Trophoblast cell (in vitro differentiated cells and primary cell): ENCODE measurements around the gene C2CD4B.

ENCODE experiments used
- DNase-seq, 2 donors: peaks; one replicate each; pipeline ENCODE4 v3.0.0-alpha.2; 2016
- H2AFZ ChIP-seq: 2 replicates; pipeline ENCODE4 v1.6.1; 2013; ENCODE audit warnings: low read length, moderate library complexity, mild to moderate bottlenecking; ENCODE audit not compliant: insufficient read depth, poor library complexity
- H2AK5ac ChIP-seq: 2 replicates; pipeline ENCODE4 v1.6.1; 2013; ENCODE audit warnings: mild to moderate bottlenecking, low read length
- H2BK120ac ChIP-seq: 2 replicates; pipeline ENCODE4 v1.6.1; 2013; ENCODE audit warnings: low read length, mild to moderate bottlenecking, moderate library complexity; ENCODE audit not compliant: insufficient read depth, poor library complexity
- H2BK12ac ChIP-seq: 2 replicates; pipeline ENCODE4 v1.6.1; 2013; ENCODE audit warnings: mild to moderate bottlenecking, low read length, moderate library complexity
- H2BK5ac ChIP-seq: 2 replicates; pipeline ENCODE4 v1.6.1; 2013; ENCODE audit warnings: low read length, low read depth, moderate library complexity, mild to moderate bottlenecking; ENCODE audit not compliant: poor library complexity
- H3K14ac ChIP-seq: 2 replicates; pipeline ENCODE4 v1.6.1; 2013; ENCODE audit warnings: mild to moderate bottlenecking, low read length
- H3K18ac ChIP-seq: 2 replicates; pipeline ENCODE4 v1.6.1; 2013; ENCODE audit warnings: mild to moderate bottlenecking, low read length
- H3K23ac ChIP-seq: 2 replicates; pipeline ENCODE4 v1.6.1; 2013; ENCODE audit warnings: low read length
- H3K27ac ChIP-seq: 2 replicates; pipeline ENCODE4 v1.5.1; 2013; ENCODE audit warnings: low read depth, mild to moderate bottlenecking, inconsistent platforms, low read length, moderate library complexity
- H3K27me3 ChIP-seq: 2 replicates; pipeline ENCODE4 v1.6.1; 2013; ENCODE audit warnings: inconsistent platforms, mild to moderate bottlenecking, low read length, moderate library complexity; ENCODE audit not compliant: insufficient read depth
- H3K36me3 ChIP-seq, 2 experiments: 1 replicate in 1 of 2; 2 replicates in 1 of 2; pipeline ENCODE4 v1.6.1; 2013; ENCODE audit warnings: low read length in 2 of 2, mild to moderate bottlenecking in 2 of 2, moderate library complexity in 1 of 2; ENCODE audit not compliant: insufficient read depth in 2 of 2, control insufficient read depth in 1 of 2
- H3K4ac ChIP-seq: 2 replicates; pipeline ENCODE4 v1.6.1; 2013; ENCODE audit warnings: low read depth, mild to moderate bottlenecking, low read length, moderate library complexity
- H3K4me1 ChIP-seq, 2 experiments: 1 replicate in 1 of 2; 2 replicates in 1 of 2; pipeline ENCODE4 v1.6.1; 2013; ENCODE audit warnings: low read length in 2 of 2, mild to moderate bottlenecking in 2 of 2, moderate library complexity in 1 of 2; ENCODE audit not compliant: insufficient read depth in 2 of 2, control insufficient read depth in 1 of 2
- H3K4me2 ChIP-seq: 2 replicates; pipeline ENCODE4 v1.6.1; 2013; ENCODE audit warnings: inconsistent platforms, mild to moderate bottlenecking, low read length, moderate library complexity
- H3K4me3 ChIP-seq: 2 replicates; pipeline ENCODE4 v1.5.1; 2013; ENCODE audit warnings: mild to moderate bottlenecking, low read depth, low read length, inconsistent platforms
- H3K79me1 ChIP-seq: one replicate; pipeline ENCODE4 v1.6.1; 2013; ENCODE audit warnings: low read length
- H3K79me2 ChIP-seq: 2 replicates; pipeline ENCODE4 v1.6.1; 2013; ENCODE audit warnings: low read length, mild to moderate bottlenecking; ENCODE audit not compliant: control insufficient read depth, insufficient read depth, poor library complexity
- H3K9ac ChIP-seq: 2 replicates; pipeline ENCODE4 v1.6.1; 2013; ENCODE audit warnings: mild to moderate bottlenecking, low read length
- H3K9me3 ChIP-seq: 2 replicates; pipeline ENCODE4 v1.6.1; 2013; ENCODE audit warnings: low read depth, mild to moderate bottlenecking, control low read depth, inconsistent platforms, low read length; ENCODE audit not compliant: insufficient read depth
- H4K12ac ChIP-seq: 2 replicates; pipeline ENCODE4 v1.6.1; 2013; ENCODE audit warnings: low read depth, mild to moderate bottlenecking, low read length, moderate library complexity
- H4K8ac ChIP-seq: 2 replicates; pipeline ENCODE4 v1.6.1; 2013; ENCODE audit warnings: low read depth, mild to moderate bottlenecking, low read length, moderate library complexity
- H4K91ac ChIP-seq: one replicate; pipeline ENCODE4 v1.6.1; 2013; ENCODE audit warnings: low read depth, mild to moderate bottlenecking, low read length, moderate library complexity
- WGBS: extraction: QIAGEN DNeasy Blood & Tissue Kit; methylation state at CpG from one replicate; pipeline ENCODE4 v1.1.7; 2013; ENCODE audit warnings: missing lambda C conversion rate; ENCODE audit not compliant: insufficient read length, insufficient coverage; ENCODE audit errors: extremely low coverage; 5-methylcytosine and 5-hydroxymethylcytosine counted together

C2CD4B gene

DNA sequence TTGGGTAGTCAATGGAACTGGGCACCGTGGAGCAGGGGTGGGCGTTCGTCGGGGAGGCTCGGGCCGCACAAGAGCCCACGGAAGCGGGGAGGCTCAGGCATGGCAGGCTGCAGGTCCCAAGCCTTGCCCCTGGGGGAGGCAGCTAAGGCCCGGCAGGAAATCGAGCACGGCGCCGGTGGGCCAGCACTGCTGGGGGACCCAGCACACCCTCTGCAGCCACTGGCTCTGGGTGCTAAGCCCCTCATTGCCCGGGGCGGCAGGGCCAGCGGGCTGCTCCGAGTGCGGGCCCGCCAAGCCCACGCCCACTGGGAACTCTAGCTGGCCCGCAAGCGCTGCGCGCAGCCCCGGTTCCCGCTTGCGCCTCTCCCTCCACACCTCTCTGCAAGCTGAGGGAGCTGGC lies 21.5 kb upstream of the C2CD4B start:
- Histone ChIP-seq H2BK120ac (no peak overlapping the region), H4K91ac (no peak overlapping the region), H2AFZ (no peak overlapping the region), H4K8ac (no peak overlapping the region), H3K4ac (no peak overlapping the region), H3K9me3 (no peaks in the 10 kb centered on the region), H2BK12ac (no peak overlapping the region), H3K79me2 (no peaks in the 10 kb centered on the region), H4K12ac (no peak overlapping the region), H3K4me2 (no peak overlapping the region), H3K4me3 (no peak overlapping the region), H3K27me3 (no peaks in the 10 kb centered on the region), H3K4me1 (no peaks in the 10 kb centered on the region), H3K36me3 (no peaks in the 10 kb centered on the region), H3K18ac (no peak overlapping the region), H2BK5ac (no peak overlapping the region), H3K14ac (no peak overlapping the region), H3K79me1 (no peaks in the 10 kb centered on the region), H3K23ac (no peak overlapping the region), H3K9ac (no peak overlapping the region), H3K27ac (no peak overlapping the region), H2AK5ac (no peak overlapping the region)
- WGBS = no CpG with 5 or more reads among the region's 27 CpGs
- DNase-seq = no peak

DNA sequence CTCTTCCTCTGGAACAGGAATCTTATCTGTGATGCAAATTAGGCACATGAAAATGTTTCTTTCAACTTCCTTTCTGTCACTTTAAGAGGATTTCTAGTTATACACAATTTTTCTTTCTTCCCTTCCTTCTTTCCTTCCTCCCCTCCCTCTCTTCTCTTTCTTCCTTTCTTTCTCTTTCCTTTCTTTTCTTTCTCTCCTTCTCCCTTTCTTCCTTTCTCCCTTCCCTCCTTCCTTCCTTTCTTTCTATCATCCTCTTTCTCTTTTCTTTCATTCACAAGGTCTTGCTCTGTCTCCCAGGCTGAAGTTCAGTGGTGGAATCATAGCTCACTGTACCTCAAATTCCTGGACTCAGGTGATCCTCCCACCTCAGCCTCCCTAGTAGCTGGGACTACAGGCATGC lies 18.0 kb upstream of the C2CD4B start:
- Histone ChIP-seq H2BK12ac (no peak overlapping the region), H4K91ac (no peak overlapping the region), H2AFZ (no peak overlapping the region), H3K36me3 (no peaks in the 10 kb centered on the region), H3K27me3 (no peaks in the 10 kb centered on the region), H3K4ac (no peak overlapping the region), H3K9me3 (no peaks in the 10 kb centered on the region), H2BK5ac (no peak overlapping the region), H3K79me2 (no peaks in the 10 kb centered on the region), H3K4me1 (no peaks in the 10 kb centered on the region), H4K8ac (no peak overlapping the region), H3K18ac (no peak overlapping the region), H3K23ac (no peak overlapping the region), H3K27ac (no peak overlapping the region), H4K12ac (no peak overlapping the region), H3K4me3 (no peak overlapping the region), H3K14ac (no peak overlapping the region), H3K4me2 (no peak overlapping the region), H3K79me1 (no peaks in the 10 kb centered on the region), H3K9ac (no peak overlapping the region), H2AK5ac (no peak overlapping the region), H2BK120ac (no peak overlapping the region)
- no peak for DNase-seq

DNA sequence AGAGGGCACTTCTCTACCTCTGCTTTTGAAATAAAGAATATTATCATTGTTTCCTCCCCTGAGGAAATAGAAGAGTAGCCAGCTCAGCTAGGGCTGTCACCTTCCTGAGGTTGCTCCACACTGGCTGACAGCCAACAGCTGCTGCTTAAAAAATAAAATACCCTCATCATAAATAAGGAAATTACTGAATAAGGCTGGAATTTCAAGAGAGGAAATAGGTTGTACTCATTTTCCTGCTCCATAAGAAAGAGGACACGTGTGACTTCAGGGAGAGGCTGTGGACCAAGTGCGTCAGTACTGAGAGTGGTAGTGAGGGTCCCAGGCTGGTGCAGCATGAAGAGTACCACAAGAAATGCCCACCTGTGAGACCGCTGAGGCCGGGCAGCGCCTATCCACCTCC lies 8.1 kb upstream of the C2CD4B start:
- no peak overlapping the region for H2AFZ ChIP-seq
- no peak overlapping the region for H4K8ac ChIP-seq
- H3K9ac ChIP-seq = no peak overlapping the region
- no peaks in the 10 kb centered on the region for H3K4me1 ChIP-seq
- H3K9me3 ChIP-seq = no peaks in the 10 kb centered on the region
- no peak for DNase-seq
- no peak overlapping the region for H3K23ac ChIP-seq
- no peaks in the 10 kb centered on the region for H3K27me3 ChIP-seq
- no peak overlapping the region for H4K91ac ChIP-seq
- no peak overlapping the region for H2AK5ac ChIP-seq
- H3K79me2 ChIP-seq = no peaks in the 10 kb centered on the region
- no peak overlapping the region for H3K4ac ChIP-seq
- H3K18ac ChIP-seq = no peak overlapping the region
- H3K4me3 ChIP-seq = no peak overlapping the region
- WGBS = no CpG with 5 or more reads among the region's 5 CpGs
- H2BK120ac ChIP-seq = no peak overlapping the region
- no peak overlapping the region for H2BK5ac ChIP-seq
- no peak overlapping the region for H3K14ac ChIP-seq
- no peak overlapping the region for H3K4me2 ChIP-seq
- H3K79me1 ChIP-seq = no peaks in the 10 kb centered on the region
- no peak overlapping the region for H4K12ac ChIP-seq
- H3K36me3 ChIP-seq = no peaks in the 10 kb centered on the region
- no peak overlapping the region for H3K27ac ChIP-seq
- H2BK12ac ChIP-seq = no peak overlapping the region

DNA sequence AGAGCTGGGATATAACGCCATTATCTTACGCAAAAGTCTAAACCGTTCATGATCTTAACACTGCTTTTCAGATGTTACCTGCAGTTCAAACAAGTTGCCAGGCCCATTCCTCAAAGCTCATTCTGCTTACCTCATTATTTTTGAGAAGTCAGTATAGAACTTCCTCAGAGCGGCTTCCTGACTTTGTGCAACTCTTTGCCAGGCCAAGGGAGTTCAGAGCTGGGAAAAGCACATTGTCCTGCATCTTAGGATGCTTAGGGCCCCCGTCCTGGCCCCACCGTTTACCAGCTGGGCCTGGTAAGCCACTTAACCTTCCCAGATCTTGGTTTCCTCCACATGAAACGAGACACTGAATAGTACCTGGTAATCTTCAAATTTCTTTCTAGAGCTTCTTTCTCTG lies 6.8 kb upstream of the C2CD4B start:
- no peaks in the 10 kb centered on the region for H3K4me1 ChIP-seq
- H3K4me3 ChIP-seq = no peak overlapping the region
- no peaks in the 10 kb centered on the region for H3K79me2 ChIP-seq
- no peak overlapping the region for H2AFZ ChIP-seq
- H3K4me2 ChIP-seq = no peak overlapping the region
- H3K9me3 ChIP-seq = no peaks in the 10 kb centered on the region
- no peak overlapping the region for H3K23ac ChIP-seq
- H3K14ac ChIP-seq = no peak overlapping the region
- H3K79me1 ChIP-seq = no peaks in the 10 kb centered on the region
- DNase-seq = no peak
- no peak overlapping the region for H3K9ac ChIP-seq
- no peaks in the 10 kb centered on the region for H3K27me3 ChIP-seq
- H3K36me3 ChIP-seq = no peaks in the 10 kb centered on the region
- H4K12ac ChIP-seq = no peak overlapping the region
- H2AK5ac ChIP-seq = no peak overlapping the region
- no peak overlapping the region for H2BK12ac ChIP-seq
- H3K4ac ChIP-seq = no peak overlapping the region
- no peak overlapping the region for H4K8ac ChIP-seq
- H2BK120ac ChIP-seq = no peak overlapping the region
- H3K18ac ChIP-seq = no peak overlapping the region
- H4K91ac ChIP-seq = no peak overlapping the region
- WGBS = no CpG with 5 or more reads among the region's 7 CpGs
- H3K27ac ChIP-seq = no peak overlapping the region
- H2BK5ac ChIP-seq = no peak overlapping the region
